HG03135 (cell line): ENCODE measurements around the gene KRTAP4-9.
"Not testable (repeated sequence)": the region's sequence is repeated elsewhere in the genome, so short reads cannot be mapped to it uniquely, and the experiment has no call there.

Experiments used
- ATAC-seq: cut with Tn5 transposase; IDR thresholded peaks from one replicate; pipeline ENCODE4 v1.9.1; 2021; ENCODE audit warnings: mild to moderate bottlenecking, moderate library complexity; ENCODE audit not compliant: unreplicated experiment

KRTAP4-9 gene

DNA sequence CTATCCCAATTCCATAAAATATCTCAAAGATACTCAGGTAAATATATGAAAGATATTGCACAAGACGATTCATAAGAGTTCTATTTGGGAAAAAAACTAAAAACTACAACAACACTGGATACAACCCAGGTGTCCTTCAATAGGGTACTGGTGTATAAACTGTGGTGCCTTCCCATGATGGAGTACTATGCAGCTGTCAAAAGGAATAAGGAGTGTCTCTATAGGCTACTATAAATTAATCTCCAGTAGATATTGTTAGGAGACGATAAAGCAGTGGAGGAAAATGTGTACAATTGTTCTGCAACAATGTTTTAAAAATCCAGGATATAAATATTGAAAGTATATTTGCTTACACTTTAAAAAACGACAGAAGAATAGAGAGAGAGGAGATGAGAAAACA is 21.2 kb downstream of the KRTAP4-9 start:
- ATAC-seq, result no peak

DNA sequence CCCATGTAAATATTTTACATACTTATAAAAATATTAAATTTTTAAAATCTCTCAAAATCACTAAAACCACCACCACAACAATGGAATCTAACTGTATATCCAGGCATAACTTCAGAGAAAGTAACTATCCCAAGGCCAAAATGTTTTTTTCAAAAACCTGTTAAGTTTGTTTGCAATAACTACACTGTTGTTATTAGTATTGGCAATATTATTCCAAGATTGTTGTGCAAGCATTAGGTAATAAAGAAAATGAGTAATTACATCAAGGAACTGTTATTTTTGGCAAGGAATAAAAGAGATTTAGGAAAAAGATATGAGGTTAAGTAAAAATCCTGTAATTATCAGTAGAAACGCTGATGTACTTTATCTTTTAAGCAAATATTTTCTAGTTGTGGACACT is 22.2 kb downstream of the KRTAP4-9 start:
- ATAC-seq, result no peak

DNA sequence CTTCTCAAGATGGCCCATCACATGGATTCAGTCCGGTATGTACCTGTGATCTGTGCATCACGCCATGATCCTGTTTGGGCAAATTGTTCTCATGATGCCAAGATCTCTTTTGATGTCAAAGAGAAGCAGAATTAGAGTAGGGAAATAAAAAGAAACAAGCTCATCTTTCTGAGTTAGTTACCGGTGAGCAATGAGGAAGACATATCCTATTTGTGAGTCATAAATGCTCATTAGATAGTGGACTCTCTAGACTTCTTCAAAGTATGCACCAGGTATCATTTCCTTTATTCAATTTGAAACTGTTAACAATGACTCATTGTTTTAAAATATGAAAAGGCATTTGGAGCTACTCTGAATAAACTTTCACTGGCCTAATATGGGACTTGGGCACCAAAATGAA is 26.8 kb downstream of the KRTAP4-9 start:
- no peak for ATAC-seq

DNA sequence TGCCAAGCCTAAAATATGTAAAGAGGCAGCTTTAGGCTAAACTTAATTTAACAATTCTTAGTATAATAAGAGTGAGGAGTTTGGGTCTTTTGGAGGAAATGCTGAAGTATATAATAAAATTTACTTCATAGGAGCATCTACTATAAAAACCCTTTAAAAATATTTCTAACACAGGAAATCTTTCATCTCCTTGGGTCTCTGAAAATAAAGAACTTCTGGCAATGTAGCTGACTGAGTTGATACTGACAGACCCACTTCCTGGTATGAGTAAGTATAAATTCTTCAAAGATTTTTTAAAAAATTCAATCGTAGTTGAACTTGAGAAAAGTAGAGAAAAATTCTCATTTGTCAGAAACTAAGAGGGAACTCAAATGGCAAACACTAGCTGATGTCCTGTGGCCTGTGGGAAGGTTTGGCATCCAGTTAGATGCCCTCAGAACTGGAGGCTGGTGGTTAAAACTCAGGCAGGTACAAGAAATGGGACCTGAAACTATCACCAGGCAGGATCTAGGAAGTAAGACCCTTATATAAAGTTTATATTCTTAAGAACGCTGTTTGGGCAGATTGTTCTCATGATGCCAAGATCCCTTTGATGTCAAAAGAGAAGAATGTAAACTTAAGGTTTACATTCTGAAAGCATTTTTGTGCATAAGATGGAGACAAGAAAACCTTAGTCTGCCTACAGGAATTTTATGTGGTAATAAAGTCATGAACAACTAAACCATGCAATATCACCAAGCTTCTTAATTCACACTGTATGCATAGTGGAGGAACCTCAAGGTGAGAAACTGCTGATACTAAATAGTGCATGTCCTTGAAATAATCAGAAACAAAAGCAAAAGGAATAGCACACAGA is 28.9 kb downstream of the KRTAP4-9 start:
- no peak for ATAC-seq

DNA sequence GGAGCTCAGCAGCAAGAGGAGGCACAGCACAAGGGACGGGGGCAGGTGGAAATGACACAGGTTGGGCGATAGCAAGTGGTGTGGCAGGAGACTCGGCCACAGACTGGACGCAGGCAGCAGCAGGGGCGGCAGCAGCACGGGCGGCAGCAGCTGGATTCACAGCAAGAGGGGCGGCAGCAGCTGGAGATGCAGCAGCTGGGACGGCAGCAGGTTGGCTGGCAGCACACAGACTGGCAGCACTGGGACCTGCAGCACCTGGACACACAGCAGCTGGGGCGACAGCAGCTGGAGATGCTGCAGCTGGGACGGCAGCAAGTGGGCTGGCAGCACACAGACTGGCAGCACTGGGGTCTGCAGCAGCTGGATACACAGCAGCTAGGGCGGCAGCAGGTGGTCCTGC is 34.7 kb downstream of the KRTAP4-9 start:
- not testable (repeated sequence) for ATAC-seq

DNA sequence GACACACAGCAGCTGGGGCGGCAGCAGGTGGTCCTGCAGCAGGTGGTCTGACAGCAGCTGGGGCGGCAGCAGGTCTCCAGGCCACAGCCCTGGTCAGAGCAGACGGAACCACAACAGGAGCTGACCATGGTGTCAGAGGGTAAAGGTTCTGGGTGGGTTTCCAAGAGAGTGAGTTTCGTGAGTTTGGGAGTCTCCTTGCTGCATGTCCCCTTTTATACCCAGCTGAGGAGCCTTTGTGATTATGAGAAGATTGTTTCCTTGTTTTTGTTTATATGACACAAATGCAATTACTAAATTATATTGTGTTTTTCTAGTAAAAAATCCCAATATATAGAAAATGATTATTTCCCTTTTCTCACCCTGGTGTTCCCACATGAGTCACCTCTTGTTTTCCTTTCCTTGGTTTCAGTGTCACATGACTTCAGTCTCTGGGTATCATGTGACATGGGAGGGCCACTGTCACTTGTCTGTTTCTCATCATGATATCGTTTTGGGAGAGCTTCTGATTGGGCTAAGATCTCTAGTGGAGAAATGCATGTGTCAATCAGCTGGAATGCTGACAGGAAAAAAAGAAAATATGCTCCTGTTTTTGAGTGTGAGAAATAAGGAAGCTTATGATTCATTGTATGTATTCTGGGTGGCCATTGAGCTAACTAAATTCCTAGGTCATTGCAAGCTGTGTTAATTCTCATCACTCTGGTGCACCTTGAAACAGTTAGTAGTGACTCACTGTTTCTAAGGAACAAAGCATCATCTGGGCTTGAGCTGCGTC is 35.4 kb downstream of the KRTAP4-9 start, which contains the start of gene KRTAP4-6:
Gene KRTAP4-6 (minus strand): TSS at position 185 of the 772 bp plus-strand sequence. CDS start 57 bp downstream, at position 128.
- no peak for ATAC-seq

DNA sequence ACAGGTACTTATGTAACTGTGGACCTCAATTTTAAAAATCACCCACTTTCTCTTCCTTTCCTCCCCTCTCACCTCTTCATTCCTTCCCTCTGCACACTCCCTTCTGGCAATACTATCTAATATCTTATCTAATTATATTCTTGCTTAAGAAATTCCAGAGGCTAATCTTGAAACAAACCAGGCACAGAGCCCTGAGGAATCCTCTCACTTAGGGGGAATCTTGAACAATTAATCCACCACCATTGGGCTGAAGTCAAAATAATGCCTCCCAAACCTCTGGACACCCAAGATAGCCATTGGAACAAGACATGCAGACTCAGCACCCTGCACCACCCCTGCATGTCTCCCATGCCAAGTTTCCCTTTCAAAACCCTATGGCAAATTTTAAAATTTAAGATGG is 36.2 kb downstream of the KRTAP4-9 start:
- ATAC-seq, result no peak

DNA sequence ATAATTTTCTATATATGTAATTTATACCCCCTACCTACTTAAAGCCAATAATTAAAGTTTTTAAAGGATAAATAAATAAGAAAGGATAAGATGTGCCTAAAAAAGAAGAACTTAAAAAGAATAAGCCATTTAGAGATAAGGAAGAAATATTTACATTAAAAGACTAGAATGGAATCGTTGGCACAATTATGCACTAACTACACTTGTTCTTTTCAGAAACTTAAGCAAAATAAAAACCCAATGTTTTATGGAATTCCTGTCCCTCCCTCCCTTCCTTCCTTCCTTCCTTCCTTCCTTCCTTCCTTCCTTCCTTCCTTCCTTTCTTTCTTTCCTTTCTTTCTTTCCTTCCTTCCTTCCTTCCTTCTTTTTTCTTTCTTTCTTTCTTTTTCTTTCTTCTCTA is 39.7 kb downstream of the KRTAP4-9 start:
- ATAC-seq, result no peak

DNA sequence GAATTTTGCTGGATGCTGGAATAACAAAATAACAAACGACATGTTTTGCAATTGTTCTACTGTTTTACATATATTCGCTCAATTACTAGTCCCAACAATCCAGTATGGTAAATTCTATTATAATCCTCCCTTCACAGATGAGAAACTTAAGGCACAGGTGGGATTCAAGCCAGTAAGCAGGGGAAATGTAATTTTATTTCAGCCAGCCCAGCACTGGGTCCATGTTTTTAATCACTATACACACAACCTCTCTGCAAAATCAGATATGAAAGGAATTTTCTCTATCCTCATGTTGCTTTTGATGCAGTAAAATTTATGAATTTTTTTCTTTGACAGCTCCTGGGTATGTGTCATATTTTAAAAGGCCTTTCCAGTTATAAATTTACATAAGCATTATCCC is 40.1 kb downstream of the KRTAP4-9 start:
- no peak for ATAC-seq

DNA sequence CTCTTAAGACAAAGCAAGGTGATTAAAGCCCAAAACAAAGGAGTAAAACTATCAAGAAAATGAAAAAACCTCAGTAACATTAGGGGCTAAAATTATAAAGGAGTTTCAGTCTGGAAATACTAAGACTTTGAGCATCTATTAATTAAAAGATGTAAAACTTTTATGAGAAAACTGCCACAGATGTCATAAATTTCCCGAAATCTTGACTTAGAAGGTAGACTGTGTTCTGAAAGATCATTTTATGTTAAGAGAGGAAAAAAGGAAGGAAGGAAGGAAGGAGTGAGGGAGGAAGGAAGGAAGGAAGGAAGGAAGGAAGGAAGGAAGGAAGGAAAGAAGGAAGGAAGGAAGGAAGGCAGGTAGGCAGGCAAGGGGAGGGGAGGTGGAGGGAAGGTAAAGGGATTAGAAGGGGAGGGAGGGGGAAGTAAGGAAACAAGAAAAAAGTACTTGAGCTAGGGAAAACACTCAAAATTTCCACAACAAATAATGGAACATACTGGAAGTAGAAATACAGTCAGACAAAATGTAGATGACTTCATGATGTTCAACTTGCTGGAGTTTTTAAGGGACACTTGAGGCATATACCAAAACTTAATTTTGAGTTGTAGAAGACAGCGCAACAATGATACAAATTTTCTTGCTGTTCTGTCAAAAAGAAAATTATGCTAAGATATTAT is 42.5 kb downstream of the KRTAP4-9 start:
- no peak for ATAC-seq

DNA sequence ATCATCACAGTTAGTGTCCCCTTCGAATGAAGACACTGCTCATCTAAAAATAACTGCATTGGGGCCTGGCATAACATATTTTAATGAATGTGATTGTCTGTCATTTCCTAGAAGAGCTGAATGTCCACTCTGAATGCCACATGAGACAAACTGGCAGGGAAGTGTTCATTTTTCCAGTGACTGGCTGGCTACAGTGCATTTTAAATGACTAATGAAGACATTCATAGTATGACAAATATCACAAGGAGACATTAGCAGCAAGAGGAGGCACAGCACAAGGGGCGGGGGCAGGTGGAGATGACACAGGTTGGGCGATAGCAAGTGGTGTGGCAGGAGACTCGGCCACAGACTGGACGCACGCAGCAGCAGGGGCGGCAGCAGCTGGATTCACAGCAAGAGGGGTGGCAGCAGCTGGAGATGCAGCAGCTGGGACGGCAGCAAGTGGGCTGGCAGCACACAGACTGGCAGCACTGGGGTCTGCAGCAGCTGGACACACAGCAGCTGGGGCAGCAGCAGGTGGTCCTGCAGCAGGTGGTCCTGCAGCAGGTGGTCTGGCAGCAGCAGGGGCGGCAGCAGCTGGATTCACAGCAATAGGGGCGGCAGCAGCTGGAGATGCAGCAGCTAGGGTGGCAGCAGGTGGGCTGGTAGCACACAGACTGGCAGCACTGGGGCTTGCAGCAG is 43.9 kb downstream of the KRTAP4-9 start:
- ATAC-seq, result not testable (repeated sequence)

DNA sequence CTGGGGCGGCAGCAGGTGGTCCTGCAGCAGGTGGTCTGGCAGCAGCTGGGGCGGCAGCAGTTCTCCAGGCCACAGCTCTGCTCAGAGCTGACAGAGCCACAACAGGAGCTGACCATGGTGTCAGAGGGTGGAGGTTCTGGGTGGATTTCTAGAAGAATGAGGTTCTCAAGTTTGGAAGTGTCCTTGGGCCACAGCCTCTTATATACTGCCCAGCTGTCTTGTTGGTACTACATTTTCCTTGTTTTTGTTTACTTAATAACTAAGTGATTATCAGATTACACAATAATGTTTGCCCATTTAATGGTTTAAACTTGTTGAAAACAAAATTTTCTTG is 44.4 kb downstream of the KRTAP4-9 start, which contains the start of gene KRTAP4-5:
Gene KRTAP4-5 (minus strand): TSS at position 174 of the 334 bp plus-strand sequence. CDS start 58 bp downstream, at position 116.
- ATAC-seq, result no peak

DNA sequence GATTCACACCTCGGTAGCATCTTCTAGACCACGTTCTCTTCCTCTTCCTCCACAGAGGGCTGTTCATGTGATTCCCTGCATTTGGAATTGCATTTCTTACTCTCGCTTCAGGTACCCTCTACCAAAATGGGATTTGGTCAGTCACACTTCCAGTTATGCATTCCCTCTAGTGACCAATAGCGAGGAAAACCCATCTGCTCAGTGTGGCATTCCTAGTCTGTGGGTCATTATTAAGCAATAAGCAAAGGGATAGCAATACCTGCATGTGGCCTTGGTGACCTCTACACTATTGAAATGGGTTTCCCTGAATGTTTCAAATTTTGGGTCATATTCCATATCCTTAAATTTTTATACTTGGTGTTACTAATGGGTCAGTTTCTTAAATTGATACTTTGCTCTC is 44.8 kb downstream of the KRTAP4-9 start:
- ATAC-seq, result no peak

DNA sequence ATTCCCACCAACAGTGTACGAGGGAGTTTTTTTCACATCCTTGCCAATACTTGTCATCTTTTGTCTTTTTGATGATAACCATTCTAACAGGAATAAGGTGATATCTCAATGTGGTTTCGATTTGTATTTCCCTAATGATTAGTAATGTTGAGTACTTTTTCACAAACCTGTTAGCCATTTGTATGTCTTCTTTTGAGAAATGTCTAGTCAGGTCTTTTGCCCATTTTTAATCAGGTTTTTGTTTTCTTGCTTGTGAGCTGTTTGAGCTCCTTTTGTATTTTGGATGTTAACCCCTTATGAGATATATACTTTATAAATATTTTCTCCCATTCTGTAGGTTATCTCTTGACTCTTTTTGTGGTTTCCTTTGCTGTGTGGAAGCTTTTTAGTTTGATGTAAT is 46.3 kb downstream of the KRTAP4-9 start:
- no peak for ATAC-seq

DNA sequence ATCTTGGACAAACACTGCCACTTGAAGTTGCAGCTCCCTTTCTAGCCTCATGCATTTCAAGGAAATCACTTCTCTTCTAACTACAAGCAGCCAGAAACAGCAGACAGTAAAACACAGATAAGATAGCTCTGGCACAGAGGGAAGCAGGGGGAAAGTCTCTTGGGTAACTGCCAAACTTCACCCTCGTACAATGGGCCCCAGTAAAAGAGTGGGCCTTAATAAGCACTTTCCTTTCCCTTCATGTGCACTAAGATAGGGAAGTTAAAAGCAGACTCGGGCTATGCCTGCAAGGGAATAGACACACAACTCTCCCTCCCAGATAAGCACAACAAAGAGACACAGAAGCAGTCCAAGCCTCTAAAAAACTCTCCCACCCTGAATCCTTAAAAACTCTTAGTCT is 48.7 kb downstream of the KRTAP4-9 start:
- ATAC-seq, result no peak
